Measurements from ENCODE around the gene RPL36AL. TPM values are rescaled to one million over a fixed set of nuclear protein-coding genes. Genes with fewer than 3 reads are reported as not detected.

Gene RPL36AL
- total and polyA plus RNA-seq, 4 donors: 147 to 724 (median 365) TPM

DNA sequence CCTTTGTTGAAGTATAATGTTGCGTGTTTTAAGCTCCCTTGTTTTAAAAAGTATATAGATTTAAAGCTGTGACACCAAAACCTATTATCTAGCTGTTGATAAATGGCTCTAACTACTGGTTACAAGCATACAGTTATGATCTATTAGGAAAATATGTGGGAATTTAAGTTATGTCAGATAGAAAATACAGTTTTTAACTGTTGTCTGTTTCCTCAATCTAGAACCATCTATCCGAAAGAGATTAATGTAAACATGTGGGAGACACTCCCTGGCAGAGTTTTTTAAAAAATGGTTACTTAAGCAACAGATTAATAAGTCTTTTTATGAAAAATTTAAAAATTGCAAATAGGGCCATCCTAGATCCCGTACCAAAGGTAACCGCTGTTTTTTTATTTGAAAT, 8.2 kb downstream of the RPL36AL start:
- Histone ChIP-seq H3K27me3 (ENCODE audit: control insufficient read depth in 1 of 2, insufficient read depth in 2 of 2, low read length in 1 of 2) (no peaks in the 10 kb centered on the region), H3K4me3 (ENCODE audit: low read length in 2 of 2) (no peak overlapping the region), H3K36me3 (ENCODE audit: control insufficient read depth in 1 of 2, insufficient read depth in 2 of 2, low read length in 1 of 2) (no peaks in the 10 kb centered on the region), H3K9me3 (ENCODE audit: control insufficient read depth, low read length) (no peaks in the 10 kb centered on the region), H3K27ac (ENCODE audit: low read depth in 1 of 2, low read length in 2 of 2) (no peak overlapping the region), H3K4me1 (ENCODE audit: control insufficient read depth in 1 of 2, insufficient read depth in 2 of 2, low read length in 2 of 2) (no peaks in the 10 kb centered on the region)
- DNase-seq: no peak
- 84 to 88% methylated on average over 4 of the region's 4 CpGs for WGBS, 2 donors
- no peak for ATAC-seq (ENCODE audit: low FRiP score)
- intact Hi-C loops (cut with DNase I): no loop called here

DNA sequence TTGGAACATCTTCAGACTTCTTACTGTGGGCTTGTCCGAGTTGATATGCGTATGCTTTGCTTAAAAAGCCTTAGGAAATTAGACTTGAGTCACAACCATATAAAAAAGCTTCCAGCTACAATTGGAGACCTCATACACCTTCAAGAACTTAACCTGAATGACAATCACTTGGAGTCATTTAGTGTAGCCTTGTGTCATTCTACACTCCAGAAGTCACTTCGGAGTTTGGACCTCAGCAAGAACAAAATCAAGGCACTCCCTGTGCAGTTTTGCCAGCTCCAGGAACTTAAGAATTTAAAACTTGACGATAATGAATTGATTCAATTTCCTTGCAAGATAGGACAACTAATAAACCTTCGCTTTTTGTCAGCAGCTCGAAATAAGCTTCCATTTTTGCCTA, 12.8 kb downstream of the RPL36AL start:
- WGBS, 2 donors: 83 to 93% methylated on average over 6 of the region's 6 CpGs
- Histone ChIP-seq H3K27me3 (ENCODE audit: control insufficient read depth in 1 of 2, insufficient read depth in 2 of 2, low read length in 1 of 2) (no peaks in the 10 kb centered on the region), H3K9me3 (ENCODE audit: control insufficient read depth, low read length) (no peaks in the 10 kb centered on the region), H3K36me3 (ENCODE audit: control insufficient read depth in 1 of 2, insufficient read depth in 2 of 2, low read length in 1 of 2) (no peaks in the 10 kb centered on the region), H3K4me3 (ENCODE audit: low read length in 2 of 2) (no peak overlapping the region), H3K4me1 (ENCODE audit: control insufficient read depth in 1 of 2, insufficient read depth in 2 of 2, low read length in 2 of 2) (no peaks in the 10 kb centered on the region), H3K27ac (ENCODE audit: low read depth in 1 of 2, low read length in 2 of 2) (no peak overlapping the region)
- ATAC-seq (ENCODE audit: low FRiP score) (no peak), DNase-seq (no peak)
- intact Hi-C loops (cut with DNase I): no loop called here

DNA sequence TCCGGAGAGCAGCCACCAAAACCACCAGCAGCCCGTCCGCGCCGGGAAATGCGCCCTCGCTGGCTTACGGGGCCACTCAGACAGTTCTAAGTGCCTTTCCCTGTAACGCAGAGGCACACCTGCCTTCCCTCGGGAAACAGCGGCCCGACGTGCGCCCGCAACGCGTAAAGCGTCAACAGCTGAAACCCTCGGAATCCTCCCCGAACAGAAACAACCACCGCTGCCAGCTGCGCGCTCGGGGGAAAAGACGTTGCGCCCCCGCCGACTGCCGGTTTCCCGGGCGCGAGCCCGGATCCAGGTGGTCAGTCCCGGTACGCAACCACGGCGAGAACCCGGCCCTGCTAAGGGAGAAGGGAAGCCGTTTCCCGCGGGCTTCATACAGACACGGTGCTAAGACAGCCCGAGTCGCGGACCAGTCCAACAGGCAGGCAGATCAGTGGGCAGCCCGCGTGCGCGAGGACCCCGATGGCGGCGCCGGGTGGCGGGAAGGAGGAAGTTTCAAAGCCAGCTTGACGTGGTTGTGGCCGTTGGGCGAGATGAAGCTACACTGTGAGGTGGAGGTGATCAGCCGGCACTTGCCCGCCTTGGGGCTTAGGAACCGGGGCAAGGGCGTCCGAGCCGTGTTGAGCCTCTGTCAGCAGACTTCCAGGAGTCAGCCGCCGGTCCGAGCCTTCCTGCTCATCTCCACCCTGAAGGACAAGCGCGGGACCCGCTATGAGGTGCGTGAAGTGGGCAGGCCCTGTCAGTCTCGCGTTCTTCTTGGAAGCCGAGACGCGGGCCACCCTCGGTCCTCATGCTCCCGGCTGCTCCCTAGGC, 21.7 kb downstream of the RPL36AL start, which contains the start of gene LRR1:
Gene LRR1, plus strand, starts transcription at position 456 of the 816 bp plus-strand sequence. Its CDS starts 81 bp downstream, at position 537.
- Histone ChIP-seq H3K27ac (ENCODE audit: low read depth in 1 of 2, low read length in 2 of 2) (peak within 1 kb of the TSS in 1 of 2 donors; percentile 89), H3K4me1 (ENCODE audit: control insufficient read depth in 1 of 2, insufficient read depth in 2 of 2, low read length in 2 of 2) (no peaks in the 10 kb centered on the region), H3K36me3 (ENCODE audit: control insufficient read depth in 1 of 2, insufficient read depth in 2 of 2, low read length in 1 of 2) (no peaks in the 10 kb centered on the region), H3K4me3 (ENCODE audit: low read length in 2 of 2) (peak within 1 kb of the TSS; percentile 65 to 73), H3K27me3 (ENCODE audit: control insufficient read depth in 1 of 2, insufficient read depth in 2 of 2, low read length in 1 of 2) (no peaks in the 10 kb centered on the region), H3K9me3 (ENCODE audit: control insufficient read depth, low read length) (no peaks in the 10 kb centered on the region)
- 0% methylated on average over 63 to 77 of the region's 77 CpGs for WGBS, 2 donors
- intact Hi-C loops (cut with DNase I): no loop called here
- peak; percentile 92 to 96 for DNase-seq
- ATAC-seq (ENCODE audit: low FRiP score): peak; percentile 95

DNA sequence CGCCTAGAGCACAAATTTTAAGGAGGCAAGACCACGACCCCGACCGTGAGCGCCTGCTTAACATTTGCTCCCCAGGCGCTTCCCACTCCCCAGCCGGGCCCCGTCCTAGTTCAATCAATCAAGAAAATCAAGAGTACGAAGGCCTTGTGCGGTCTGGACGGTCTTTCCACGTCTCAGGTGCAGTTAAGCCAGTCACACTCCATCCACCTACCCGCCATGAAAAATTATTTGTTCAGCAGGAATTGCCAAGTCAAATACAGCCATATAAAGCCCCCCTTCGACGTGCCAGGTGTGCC, 22.3 kb downstream of the RPL36AL start:
- 0% methylated on average over 15 of the region's 15 CpGs for WGBS, 2 donors
- peak overlapping the region; percentile 65 to 73 for H3K4me3 ChIP-seq (ENCODE audit: low read length in 2 of 2)
- no peaks in the 10 kb centered on the region for H3K36me3 ChIP-seq (ENCODE audit: control insufficient read depth in 1 of 2, insufficient read depth in 2 of 2, low read length in 1 of 2)
- H3K4me1 ChIP-seq (ENCODE audit: control insufficient read depth in 1 of 2, insufficient read depth in 2 of 2, low read length in 2 of 2): no peaks in the 10 kb centered on the region
- H3K9me3 ChIP-seq (ENCODE audit: control insufficient read depth, low read length): no peaks in the 10 kb centered on the region
- DNase-seq (no peak), ATAC-seq (ENCODE audit: low FRiP score) (peak; percentile 56)
- H3K27me3 ChIP-seq (ENCODE audit: control insufficient read depth in 1 of 2, insufficient read depth in 2 of 2, low read length in 1 of 2): no peaks in the 10 kb centered on the region
- intact Hi-C loops (cut with DNase I): no loop called here
- peak overlapping the region in 1 of 2 donors; percentile 89 for H3K27ac ChIP-seq (ENCODE audit: low read depth in 1 of 2, low read length in 2 of 2)

DNA sequence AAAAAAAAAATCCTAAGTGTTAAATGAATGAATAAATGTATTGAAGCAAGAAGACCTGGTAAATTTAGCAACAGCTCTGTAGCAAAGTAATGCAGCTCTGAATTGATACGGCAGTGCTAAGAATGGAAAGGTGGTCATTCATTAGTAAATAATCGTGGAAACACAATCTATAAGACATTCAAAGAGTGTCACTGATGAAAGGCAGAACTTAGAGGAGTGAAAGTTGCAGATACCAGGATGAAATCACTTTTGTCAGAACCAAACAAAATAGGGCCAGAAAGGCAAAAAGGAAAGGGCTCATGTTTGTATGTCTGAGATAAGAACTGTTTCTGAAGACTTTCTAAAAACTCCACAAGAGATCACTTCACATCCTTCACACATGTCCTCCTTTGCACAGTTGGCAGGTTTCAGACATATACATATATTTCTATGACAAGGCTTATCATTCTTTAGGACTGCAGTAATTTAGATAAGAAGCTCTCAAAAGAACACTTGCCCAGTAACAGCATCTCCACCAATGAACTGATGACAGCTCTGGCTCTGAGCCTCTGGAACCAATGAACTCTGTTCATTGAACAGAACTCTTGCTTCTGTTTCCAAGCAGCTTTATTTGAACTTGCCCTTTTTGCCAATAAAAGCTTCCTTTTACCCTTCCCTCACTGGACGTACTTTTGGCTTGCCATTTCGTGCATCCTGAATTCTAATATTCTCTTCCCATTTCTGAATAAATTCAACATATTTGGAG, 25.9 kb downstream of the RPL36AL start:
- intact Hi-C loops (cut with DNase I): no loop called here
- WGBS, 2 donors: 15 to 21% methylated on average over 4 of the region's 4 CpGs
- no peak for ATAC-seq (ENCODE audit: low FRiP score)
- Histone ChIP-seq H3K9me3 (ENCODE audit: control insufficient read depth, low read length) (no peaks in the 10 kb centered on the region), H3K27ac (ENCODE audit: low read depth in 1 of 2, low read length in 2 of 2) (no peak overlapping the region), H3K27me3 (ENCODE audit: control insufficient read depth in 1 of 2, insufficient read depth in 2 of 2, low read length in 1 of 2) (no peaks in the 10 kb centered on the region), H3K4me3 (ENCODE audit: low read length in 2 of 2) (no peak overlapping the region), H3K36me3 (ENCODE audit: control insufficient read depth in 1 of 2, insufficient read depth in 2 of 2, low read length in 1 of 2) (no peaks in the 10 kb centered on the region), H3K4me1 (ENCODE audit: control insufficient read depth in 1 of 2, insufficient read depth in 2 of 2, low read length in 2 of 2) (no peaks in the 10 kb centered on the region)
- no peak for DNase-seq

DNA sequence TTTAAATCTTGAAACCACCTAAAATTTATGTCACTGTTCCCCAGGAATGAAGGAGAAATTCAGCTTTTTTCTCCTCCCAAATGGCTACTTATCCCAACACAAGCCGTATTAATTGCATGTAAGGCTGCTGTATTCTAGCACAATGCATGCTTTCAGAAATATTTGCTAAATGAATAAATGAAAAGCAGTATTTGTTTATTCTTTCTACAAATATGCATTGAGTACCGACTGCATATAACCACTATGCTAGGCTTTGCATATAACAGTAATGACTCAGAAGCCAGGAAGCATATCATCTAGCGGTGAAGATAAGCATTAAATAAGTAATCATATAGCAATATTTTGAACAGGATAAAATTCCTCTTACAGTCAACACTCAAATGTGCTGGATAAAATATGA, 27.4 kb downstream of the RPL36AL start:
- no peak for ATAC-seq (ENCODE audit: low FRiP score)
- intact Hi-C loops (cut with DNase I): no loop called here
- no peak overlapping the region for H3K27ac ChIP-seq (ENCODE audit: low read depth in 1 of 2, low read length in 2 of 2)
- H3K4me3 ChIP-seq (ENCODE audit: low read length in 2 of 2): no peak overlapping the region
- no peaks in the 10 kb centered on the region for H3K4me1 ChIP-seq (ENCODE audit: control insufficient read depth in 1 of 2, insufficient read depth in 2 of 2, low read length in 2 of 2)
- no peaks in the 10 kb centered on the region for H3K9me3 ChIP-seq (ENCODE audit: control insufficient read depth, low read length)
- no peaks in the 10 kb centered on the region for H3K27me3 ChIP-seq (ENCODE audit: control insufficient read depth in 1 of 2, insufficient read depth in 2 of 2, low read length in 1 of 2)
- DNase-seq: no peak
- H3K36me3 ChIP-seq (ENCODE audit: control insufficient read depth in 1 of 2, insufficient read depth in 2 of 2, low read length in 1 of 2): no peaks in the 10 kb centered on the region
- 63 to 74% methylated on average over 3 of the region's 3 CpGs for WGBS, 2 donors

DNA sequence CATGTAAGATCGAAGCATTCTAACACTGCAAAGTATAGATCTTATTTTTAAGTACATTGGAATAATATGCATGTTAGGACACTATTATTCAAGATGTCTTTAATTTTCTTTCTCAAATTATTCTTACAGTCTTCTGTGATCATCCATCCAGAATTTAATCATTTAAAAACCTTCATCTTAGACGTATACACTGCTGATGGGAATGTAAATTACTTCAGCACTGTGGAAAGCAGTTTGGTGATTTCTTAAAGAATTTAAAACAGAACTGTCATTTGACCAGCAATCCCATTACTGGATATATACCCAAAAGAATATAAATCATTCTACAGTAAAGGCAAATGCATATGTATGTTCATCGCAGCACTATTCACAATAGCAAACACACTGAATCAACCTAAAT, 31.0 kb downstream of the RPL36AL start:
- Histone ChIP-seq H3K9me3 (ENCODE audit: control insufficient read depth, low read length) (no peaks in the 10 kb centered on the region), H3K4me3 (ENCODE audit: low read length in 2 of 2) (no peak overlapping the region), H3K36me3 (ENCODE audit: control insufficient read depth in 1 of 2, insufficient read depth in 2 of 2, low read length in 1 of 2) (no peaks in the 10 kb centered on the region), H3K4me1 (ENCODE audit: control insufficient read depth in 1 of 2, insufficient read depth in 2 of 2, low read length in 2 of 2) (no peaks in the 10 kb centered on the region), H3K27ac (ENCODE audit: low read depth in 1 of 2, low read length in 2 of 2) (no peak overlapping the region), H3K27me3 (ENCODE audit: control insufficient read depth in 1 of 2, insufficient read depth in 2 of 2, low read length in 1 of 2) (no peaks in the 10 kb centered on the region)
- DNase-seq (no peak), ATAC-seq (ENCODE audit: low FRiP score) (no peak)
- intact Hi-C loops (cut with DNase I): no loop called here
- WGBS, 2 donors: 81 to 84% methylated on average over 3 of the region's 3 CpGs

DNA sequence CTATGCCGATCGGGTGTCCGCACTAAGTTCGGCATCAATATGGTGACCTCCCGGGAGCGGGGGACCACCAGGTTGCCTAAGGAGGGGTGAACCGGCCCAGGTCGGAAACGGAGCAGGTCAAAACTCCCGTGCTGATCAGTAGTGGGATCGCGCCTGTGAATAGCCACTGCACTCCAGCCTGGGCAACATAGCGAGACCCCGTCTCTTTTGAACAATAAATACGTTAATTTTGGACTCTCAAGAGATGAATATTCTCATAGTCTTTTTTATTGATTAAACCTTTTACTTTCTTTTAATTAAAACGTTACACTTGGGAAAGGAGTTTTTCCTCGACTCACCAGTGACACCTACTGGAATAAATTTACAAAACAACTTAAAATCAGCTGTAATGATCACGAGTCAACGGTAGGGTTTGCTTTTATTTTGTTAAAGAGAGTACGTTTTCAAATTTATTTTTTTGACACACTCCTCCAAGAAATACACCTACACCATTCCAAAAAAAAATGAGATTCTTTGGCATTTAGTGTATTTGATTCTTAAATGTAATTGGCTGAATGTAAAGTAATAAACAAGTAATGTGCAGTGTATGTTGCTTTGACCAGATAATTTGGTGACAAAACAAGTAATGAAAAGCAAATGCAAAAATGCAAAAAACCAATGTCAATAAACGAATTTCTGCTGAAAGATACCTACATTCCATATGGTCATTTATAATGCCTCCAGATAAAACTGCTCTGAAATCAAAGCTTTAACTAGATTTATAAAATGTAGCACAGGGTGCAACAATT, 33.6 kb downstream of the RPL36AL start:
- no peaks in the 10 kb centered on the region for H3K9me3 ChIP-seq (ENCODE audit: control insufficient read depth, low read length)
- 1 to 2% methylated on average over 11 of the region's 21 CpGs for WGBS, 2 donors
- no peaks in the 10 kb centered on the region for H3K27me3 ChIP-seq (ENCODE audit: control insufficient read depth in 1 of 2, insufficient read depth in 2 of 2, low read length in 1 of 2)
- H3K36me3 ChIP-seq (ENCODE audit: control insufficient read depth in 1 of 2, insufficient read depth in 2 of 2, low read length in 1 of 2): no peaks in the 10 kb centered on the region
- H3K4me3 ChIP-seq (ENCODE audit: low read length in 2 of 2): peak overlapping the region; percentile 18 to 36
- DNase-seq (no peak), ATAC-seq (ENCODE audit: low FRiP score) (peak; percentile 82)
- intact Hi-C loops (cut with DNase I): no loop called here
- H3K4me1 ChIP-seq (ENCODE audit: control insufficient read depth in 1 of 2, insufficient read depth in 2 of 2, low read length in 2 of 2): no peaks in the 10 kb centered on the region
- H3K27ac ChIP-seq (ENCODE audit: low read depth in 1 of 2, low read length in 2 of 2): no peak overlapping the region
